ENCODE data around the gene TAT.

The TAT gene

GRCh38 chr16:71526111-71526631 lies 50.7 kb downstream of the TAT start, which contains the start of gene CHST4:
TSS of gene CHST4 (plus strand) at chr16:71526426. CDS start at chr16:71536678, 10,252 bp downstream.
- no peak within 1 kb of the TSS for H3K27ac ChIP-seq
- TF ChIP-seq, protein P1, sequence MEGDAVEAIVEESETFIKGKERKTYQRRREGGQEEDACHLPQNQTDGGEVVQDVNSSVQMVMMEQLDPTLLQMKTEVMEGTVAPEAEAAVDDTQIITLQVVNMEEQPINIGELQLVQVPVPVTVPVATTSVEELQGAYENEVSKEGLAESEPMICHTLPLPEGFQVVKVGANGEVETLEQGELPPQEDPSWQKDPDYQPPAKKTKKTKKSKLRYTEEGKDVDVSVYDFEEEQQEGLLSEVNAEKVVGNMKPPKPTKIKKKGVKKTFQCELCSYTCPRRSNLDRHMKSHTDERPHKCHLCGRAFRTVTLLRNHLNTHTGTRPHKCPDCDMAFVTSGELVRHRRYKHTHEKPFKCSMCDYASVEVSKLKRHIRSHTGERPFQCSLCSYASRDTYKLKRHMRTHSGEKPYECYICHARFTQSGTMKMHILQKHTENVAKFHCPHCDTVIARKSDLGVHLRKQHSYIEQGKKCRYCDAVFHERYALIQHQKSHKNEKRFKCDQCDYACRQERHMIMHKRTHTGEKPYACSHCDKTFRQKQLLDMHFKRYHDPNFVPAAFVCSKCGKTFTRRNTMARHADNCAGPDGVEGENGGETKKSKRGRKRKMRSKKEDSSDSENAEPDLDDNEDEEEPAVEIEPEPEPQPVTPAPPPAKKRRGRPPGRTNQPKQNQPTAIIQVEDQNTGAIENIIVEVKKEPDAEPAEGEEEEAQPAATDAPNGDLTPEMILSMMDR (conservative IDR thresholded peaks at IDR 0.05): no peak
- TF ChIP-seq ZFX (IDR thresholded peaks at IDR 0.05): no peak

GRCh38 chr16:71524566-71525553 lies 52.0 kb downstream of the TAT start:
- TF ChIP-seq, protein P1 (conservative IDR thresholded peaks at IDR 0.05): no peak
- no peak for TF ChIP-seq ZFX (IDR thresholded peaks at IDR 0.05)

DNA sequence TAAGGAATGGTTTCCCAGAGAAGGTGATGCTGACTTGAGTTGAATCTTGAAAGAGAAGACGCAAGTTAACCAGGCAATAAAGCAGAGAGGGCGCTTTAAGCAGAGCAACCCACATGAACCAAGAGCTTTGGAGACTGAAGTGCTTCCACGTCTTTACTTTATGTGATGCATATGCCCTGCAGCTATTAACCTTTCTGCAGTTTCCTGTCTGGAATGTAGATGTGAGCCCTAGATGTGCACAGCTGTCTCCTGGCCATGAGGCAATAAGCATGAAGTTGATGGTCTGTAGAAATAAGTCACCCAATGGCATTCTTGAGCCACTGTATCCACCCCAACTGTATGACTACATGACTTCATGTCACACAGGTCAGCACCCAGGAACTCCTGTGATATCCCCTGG lies 56.3 kb downstream of the TAT start:
- TF ChIP-seq, protein P1 (conservative IDR thresholded peaks at IDR 0.05): no peak
- no peak for TF ChIP-seq ZFX (IDR thresholded peaks at IDR 0.05)
- no peak overlapping the region for H3K27ac ChIP-seq

More at GRCh38 chr16:71524566-71525553, 52.0 kb downstream of the TAT start:
- no peak overlapping the region for H3K27ac ChIP-seq

Data from C4-2B (cell line).